Measurements from ENCODE around the gene SERTAD3. TPM values are rescaled to one million over a fixed set of nuclear protein-coding genes. Genes with fewer than 3 reads are reported as not detected.

The SERTAD3 gene
- total and polyA plus RNA-seq, 10 of the 15 experiments (the other 5 are each of a cell fraction or from before 2014, with no cell fraction given): 4.2 to 22.4 (median 13.7) TPM

DNA sequence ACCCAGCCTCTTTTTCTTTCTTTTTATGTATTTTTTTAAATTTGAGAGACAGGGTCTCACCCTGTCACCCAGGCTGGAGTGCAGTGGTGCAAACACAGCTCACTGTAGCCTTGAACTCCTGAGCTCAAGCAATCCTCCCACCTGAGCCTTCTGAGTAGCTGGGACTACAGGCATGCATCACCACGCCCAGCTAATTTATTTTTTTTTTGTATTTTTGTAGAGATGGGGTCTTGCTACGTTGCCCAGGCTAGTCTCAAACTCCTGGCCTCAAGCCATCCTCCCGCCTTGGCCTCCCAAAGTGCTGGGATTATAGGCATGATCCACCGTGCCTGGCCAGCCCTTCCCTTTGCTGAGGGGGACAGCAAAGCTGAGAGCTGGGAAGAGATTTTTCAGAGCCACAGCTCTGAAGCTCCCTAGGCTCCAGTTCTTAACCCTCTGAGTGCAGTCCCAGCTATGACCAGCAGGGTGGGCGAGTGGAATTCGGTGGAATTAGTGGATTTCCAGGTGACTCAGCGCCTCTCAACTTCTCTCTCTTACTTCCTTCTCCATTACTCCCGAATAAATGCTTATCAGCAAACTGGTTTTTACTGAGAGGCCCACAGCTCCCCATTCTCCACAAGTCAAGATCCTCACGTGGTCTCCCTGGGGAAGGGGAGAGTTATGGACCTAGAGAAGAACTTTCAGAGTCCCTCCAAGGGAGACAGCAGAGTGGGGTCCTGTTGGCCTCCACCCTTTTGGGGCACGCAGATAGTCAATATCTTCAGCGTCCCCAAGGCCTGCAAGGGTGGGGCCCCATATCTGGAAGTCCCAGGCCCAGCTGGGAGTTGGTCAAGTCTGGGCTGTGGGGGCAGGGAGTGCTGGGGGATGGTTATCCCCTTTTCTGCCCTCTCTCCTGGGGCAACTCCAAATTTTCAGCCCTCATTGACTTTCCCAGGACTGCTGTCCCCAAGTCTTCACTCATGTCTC is 20.2 kb upstream of the SERTAD3 start:
- intact Hi-C loops (cut with micrococcal nuclease; ENCODE audit: unreplicated experiment) (loop anchor here (2.0 kb wide), 1 partner anchor 134 kb away; no protein-coding TSS in a partner anchor), in situ Hi-C loops (cut with MboI) (no loop called here)
- TF ChIP-seq LARP7 (IDR thresholded peaks at IDR 0.05) (0 out of 2 replicates have a peak, but pooled peaks have one; percentile 20), IKZF2 (IDR thresholded peaks at IDR 0.05) (peak; percentile 56 to 58), RAD21 (IDR thresholded peaks at IDR 0.05; ENCODE audit: insufficient read depth, low read depth, low read length) (peak; percentile 62), EZH2 (IDR thresholded peaks at IDR 0.05; ENCODE audit: borderline replicate concordance, control insufficient read depth, low read depth, low read length) (no peak), SPI1 (IDR thresholded peaks at IDR 0.05; ENCODE audit: borderline replicate concordance, insufficient read depth, low read depth, low read length) (no peak), NFYB (IDR thresholded peaks at IDR 0.05; ENCODE audit: insufficient read depth, low read depth, low read length) (no peak), SRF (IDR thresholded peaks at IDR 0.05; ENCODE audit: low read depth in 2 of 2, low read length in 2 of 2) (no peak), EED (IDR thresholded peaks at IDR 0.05; ENCODE audit: low read depth) (peak; percentile 39; the same call in 1 of the 2 replicates), SMC3 (IDR thresholded peaks at IDR 0.05; ENCODE audit: borderline replicate concordance, low read length) (peak; percentile 42; the same call in 1 of the 2 replicates), IKZF1 (conservative IDR thresholded peaks at IDR 0.05) (peak; percentile 63)
- TF ChIP-seq, protein P1, sequence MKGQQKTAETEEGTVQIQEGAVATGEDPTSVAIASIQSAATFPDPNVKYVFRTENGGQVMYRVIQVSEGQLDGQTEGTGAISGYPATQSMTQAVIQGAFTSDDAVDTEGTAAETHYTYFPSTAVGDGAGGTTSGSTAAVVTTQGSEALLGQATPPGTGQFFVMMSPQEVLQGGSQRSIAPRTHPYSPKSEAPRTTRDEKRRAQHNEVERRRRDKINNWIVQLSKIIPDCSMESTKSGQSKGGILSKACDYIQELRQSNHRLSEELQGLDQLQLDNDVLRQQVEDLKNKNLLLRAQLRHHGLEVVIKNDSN (IDR thresholded peaks at IDR 0.05; ENCODE audit: borderline replicate concordance, extremely low read length, insufficient read depth, low read depth, low read length): peak; percentile 27
- TF ChIP-seq, protein P2, sequence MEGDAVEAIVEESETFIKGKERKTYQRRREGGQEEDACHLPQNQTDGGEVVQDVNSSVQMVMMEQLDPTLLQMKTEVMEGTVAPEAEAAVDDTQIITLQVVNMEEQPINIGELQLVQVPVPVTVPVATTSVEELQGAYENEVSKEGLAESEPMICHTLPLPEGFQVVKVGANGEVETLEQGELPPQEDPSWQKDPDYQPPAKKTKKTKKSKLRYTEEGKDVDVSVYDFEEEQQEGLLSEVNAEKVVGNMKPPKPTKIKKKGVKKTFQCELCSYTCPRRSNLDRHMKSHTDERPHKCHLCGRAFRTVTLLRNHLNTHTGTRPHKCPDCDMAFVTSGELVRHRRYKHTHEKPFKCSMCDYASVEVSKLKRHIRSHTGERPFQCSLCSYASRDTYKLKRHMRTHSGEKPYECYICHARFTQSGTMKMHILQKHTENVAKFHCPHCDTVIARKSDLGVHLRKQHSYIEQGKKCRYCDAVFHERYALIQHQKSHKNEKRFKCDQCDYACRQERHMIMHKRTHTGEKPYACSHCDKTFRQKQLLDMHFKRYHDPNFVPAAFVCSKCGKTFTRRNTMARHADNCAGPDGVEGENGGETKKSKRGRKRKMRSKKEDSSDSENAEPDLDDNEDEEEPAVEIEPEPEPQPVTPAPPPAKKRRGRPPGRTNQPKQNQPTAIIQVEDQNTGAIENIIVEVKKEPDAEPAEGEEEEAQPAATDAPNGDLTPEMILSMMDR (IDR thresholded peaks at IDR 0.05 in 2 of 3, conservative IDR thresholded peaks at IDR 0.05 in 1 of 3; ENCODE audit: control insufficient read depth in 2 of 3, extremely low read depth in 1 of 3, insufficient read depth in 1 of 3, low read depth in 3 of 3, low read length in 3 of 3): peak; percentile 78 to 79 (median 78)
- Histone ChIP-seq H3K36me3 (ENCODE audit: control insufficient read depth in 2 of 2, insufficient read depth in 2 of 2, low read length in 1 of 2) (no peaks in the 10 kb centered on the region), H3K4me2 (ENCODE audit: control insufficient read depth, insufficient read depth) (peak overlapping the region; percentile 82), H3K27me3 (replicated peaks in 1 of 2; ENCODE audit: control insufficient read depth in 2 of 2, insufficient read depth in 2 of 2, low read length in 1 of 2) (peaks cover 0 to 2% of the 10 kb centered on the region in 2 experiments; a peak in 3 of 4 replicates), H4K20me1 (ENCODE audit: control insufficient read depth, insufficient read depth) (no peaks in the 10 kb centered on the region), H3K4me1 (ENCODE audit: control insufficient read depth, insufficient read depth, low read length) (peaks cover 31% of the 10 kb centered on the region), H3K9ac (ENCODE audit: control insufficient read depth, insufficient read depth, low read length) (no peak overlapping the region; the same call in 1 of the 2 replicates), H3K27ac (ENCODE audit: control insufficient read depth, insufficient read depth) (peak overlapping the region; percentile 61), H2AFZ (ENCODE audit: control insufficient read depth, low read depth, low read length) (no peak overlapping the region; the same call in 1 of the 2 replicates), H3K9me3 (replicated peaks; ENCODE audit: control insufficient read depth, insufficient read depth, low read length) (no peaks in the 10 kb centered on the region), H3K4me3 (peak overlapping the region; percentile 66; the same call in 1 of the 2 replicates), H3K79me2 (ENCODE audit: control insufficient read depth, insufficient read depth, low read length) (no peaks in the 10 kb centered on the region)
- FAIRE-seq: no peak
- no peak for DNase-seq (ENCODE audit: low read depth, low spot score)
- peak; percentile 11; the same call in 2 of the 3 replicates for ATAC-seq
- RAD21 ChIA-PET (ENCODE audit: unreplicated experiment): interaction anchor here (0.7 to 4.6 kb wide), 23 partner anchors 11 to 171 kb away, joined by 3 to 26 read pairs (median 4); partner anchors contain the start of genes C19orf47, PLD3 and SERTAD1
- POLR2A ChIA-PET: interaction anchor here (0.7 to 1.9 kb wide), 12 partner anchors 9 to 159 kb away, joined by 3 to 15 read pairs (median 3); partner anchors contain the start of genes C19orf47, PLD3 and SERTAD3
- no TSS peak for BruUV-seq (replicated peaks)
- CTCF ChIA-PET: interaction anchor here (0.6 to 4.7 kb wide), 41 partner anchors 10 to 360 kb away, joined by 3 to 67 read pairs (median 4); partner anchors contain the start of genes C19orf47, LTBP4, PLD3 and PRX
- 18% methylated on average over 11 of the region's 11 CpGs for WGBS (ENCODE audit: insufficient coverage, insufficient replicate concordance, low lambda C conversion rate, missing lambda C conversion rate)
- SMC1A ChIA-PET (ENCODE audit: uncharacterized antibody, unreplicated experiment): interaction anchor here (0.7 to 3.4 kb wide), 19 partner anchors 9 to 171 kb away, joined by 3 to 18 read pairs (median 4); partner anchors contain the start of genes C19orf47, PLD3 and SERTAD3

Measured in GM12878 (cell line).